Thyroid gland (tissue), 4 donors: ENCODE data around the gene IQSEC2.

Source experiments
- POLR2A ChIP-seq, 2 donors: fragments of 450-650 bp; IDR thresholded peaks; one replicate each; pipeline ENCODE4 v1.6.1; 2017; ENCODE audit warnings: antibody characterized with exemption in 2 of 2, mild to moderate bottlenecking in 2 of 2, moderate library complexity in 1 of 2
- TF ChIP-seq, protein P1 (sequence below), 6 experiments: fragments of 200-600 bp in 3 of 6; fragments of 450-650 bp in 3 of 6; sonication (generic) in 3 of 6; IDR thresholded peaks; one replicate each; pipeline ENCODE4 v1.5.1; 2016 to 2019; ENCODE audit warnings: antibody characterized with exemption in 6 of 6, mild to moderate bottlenecking in 2 of 6, inconsistent platforms in 1 of 6, moderate library complexity in 1 of 6

- TF ChIP-seq POLR2A (IDR thresholded peaks at IDR 0.05), result no peak
- TF ChIP-seq, protein P1, sequence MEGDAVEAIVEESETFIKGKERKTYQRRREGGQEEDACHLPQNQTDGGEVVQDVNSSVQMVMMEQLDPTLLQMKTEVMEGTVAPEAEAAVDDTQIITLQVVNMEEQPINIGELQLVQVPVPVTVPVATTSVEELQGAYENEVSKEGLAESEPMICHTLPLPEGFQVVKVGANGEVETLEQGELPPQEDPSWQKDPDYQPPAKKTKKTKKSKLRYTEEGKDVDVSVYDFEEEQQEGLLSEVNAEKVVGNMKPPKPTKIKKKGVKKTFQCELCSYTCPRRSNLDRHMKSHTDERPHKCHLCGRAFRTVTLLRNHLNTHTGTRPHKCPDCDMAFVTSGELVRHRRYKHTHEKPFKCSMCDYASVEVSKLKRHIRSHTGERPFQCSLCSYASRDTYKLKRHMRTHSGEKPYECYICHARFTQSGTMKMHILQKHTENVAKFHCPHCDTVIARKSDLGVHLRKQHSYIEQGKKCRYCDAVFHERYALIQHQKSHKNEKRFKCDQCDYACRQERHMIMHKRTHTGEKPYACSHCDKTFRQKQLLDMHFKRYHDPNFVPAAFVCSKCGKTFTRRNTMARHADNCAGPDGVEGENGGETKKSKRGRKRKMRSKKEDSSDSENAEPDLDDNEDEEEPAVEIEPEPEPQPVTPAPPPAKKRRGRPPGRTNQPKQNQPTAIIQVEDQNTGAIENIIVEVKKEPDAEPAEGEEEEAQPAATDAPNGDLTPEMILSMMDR (IDR thresholded peaks at IDR 0.05), result no peak
Measured at GRCh38 chrX:53324085-53324484, 42.7 kb upstream of the IQSEC2 start.
